ENCODE measurements around the gene SH2D4B. TPM values are rescaled to one million over a fixed set of nuclear protein-coding genes. Genes with fewer than 3 reads are reported as not detected.

SH2D4B gene
- total RNA-seq, 4 donors from 2014 or later, result 0.13 TPM; not detected in 3

GRCh38 chr10:80671847-80672246, 134.1 kb downstream of the SH2D4B start:
- WGBS, 2 donors, result 68 to 81% methylated on average over 5 of the region's 5 CpGs
- Histone ChIP-seq H3K9me3 (no peaks in the 10 kb centered on the region), H3K36me3 (no peaks in the 10 kb centered on the region), H3K27ac (no peak overlapping the region), H3K4me1 (no peaks in the 10 kb centered on the region), H3K27me3 (no peaks in the 10 kb centered on the region), H3K4me3 (no peak overlapping the region)
- TF ChIP-seq CTCF (IDR thresholded peaks at IDR 0.05), result no peak
- no peak for TF ChIP-seq POLR2A (IDR thresholded peaks at IDR 0.05)
- intact Hi-C loops (cut with DNase I), result no loop called here
- no peak for DNase-seq

GRCh38 chr10:80672613-80673012, 134.9 kb downstream of the SH2D4B start:
- Histone ChIP-seq H3K4me3 (no peak overlapping the region), H3K27me3 (no peaks in the 10 kb centered on the region), H3K27ac (no peak overlapping the region), H3K9me3 (no peaks in the 10 kb centered on the region), H3K4me1 (no peaks in the 10 kb centered on the region), H3K36me3 (no peaks in the 10 kb centered on the region)
- intact Hi-C loops (cut with DNase I), result no loop called here
- DNase-seq, result no peak
- TF ChIP-seq CTCF (IDR thresholded peaks at IDR 0.05), result no peak
- TF ChIP-seq POLR2A (IDR thresholded peaks at IDR 0.05), result no peak
- WGBS, 2 donors, result 78 to 87% methylated on average over 2 to 3 of the region's 3 CpGs

GRCh38 chr10:80674809-80675208, 137.1 kb downstream of the SH2D4B start:
- no peak for DNase-seq
- no peak overlapping the region for H3K4me3 ChIP-seq
- H3K27ac ChIP-seq, result no peak overlapping the region
- H3K36me3 ChIP-seq, result no peaks in the 10 kb centered on the region
- H3K27me3 ChIP-seq, result no peaks in the 10 kb centered on the region
- TF ChIP-seq POLR2A (IDR thresholded peaks at IDR 0.05), result no peak
- no peak for TF ChIP-seq CTCF (IDR thresholded peaks at IDR 0.05)
- no peaks in the 10 kb centered on the region for H3K9me3 ChIP-seq
- 52 to 56% methylated on average over 1 of the region's 1 CpG for WGBS, 2 donors
- intact Hi-C loops (cut with DNase I), result no loop called here
- H3K4me1 ChIP-seq, result no peaks in the 10 kb centered on the region

- no peaks in the 10 kb centered on the region for H3K4me1 ChIP-seq
- H3K36me3 ChIP-seq, result no peaks in the 10 kb centered on the region
- H3K27ac ChIP-seq, result no peak overlapping the region
- H3K9me3 ChIP-seq, result no peaks in the 10 kb centered on the region
- no peak overlapping the region for H3K4me3 ChIP-seq
- intact Hi-C loops (cut with DNase I), result no loop called here
- 54 to 86% methylated on average over 1 of the region's 1 CpG for WGBS, 2 donors
- no peaks in the 10 kb centered on the region for H3K27me3 ChIP-seq
- DNase-seq, result no peak
- TF ChIP-seq POLR2A (IDR thresholded peaks at IDR 0.05) (no peak), CTCF (IDR thresholded peaks at IDR 0.05) (no peak)
These were observed 143.4 kb downstream of the SH2D4B start for GRCh38 chr10:80681142-80681541.

GRCh38 chr10:80684259-80684658, 146.6 kb downstream of the SH2D4B start:
- Histone ChIP-seq H3K4me1 (no peaks in the 10 kb centered on the region), H3K36me3 (no peaks in the 10 kb centered on the region), H3K27me3 (no peaks in the 10 kb centered on the region), H3K9me3 (no peaks in the 10 kb centered on the region), H3K27ac (no peak overlapping the region), H3K4me3 (no peak overlapping the region)
- intact Hi-C loops (cut with DNase I), result no loop called here
- DNase-seq, result no peak
- WGBS, 2 donors, result 20 to 33% methylated on average over 1 of the region's 1 CpG
- TF ChIP-seq POLR2A (IDR thresholded peaks at IDR 0.05) (no peak), CTCF (IDR thresholded peaks at IDR 0.05) (no peak)

All from esophagus squamous epithelium (tissue), 5 donors.